IPS-18a (cell line): Measurements from ENCODE around the gene PDE6B.
"Not testable (repeated sequence)": the region's sequence is repeated elsewhere in the genome, so short reads cannot be mapped to it uniquely, and the experiment has no call there.

Source experiments
- H3K27ac ChIP-seq: one replicate; pipeline ENCODE4 v1.5.1; 2013; ENCODE audit warnings: low read length
- H3K27me3 ChIP-seq: one replicate; pipeline ENCODE4 v1.6.1; 2013; ENCODE audit warnings: mild to moderate bottlenecking, low read length; ENCODE audit not compliant: control insufficient read depth, insufficient read depth
- H3K36me3 ChIP-seq: one replicate; pipeline ENCODE4 v1.6.1; 2013; ENCODE audit warnings: low read depth, low read length; ENCODE audit not compliant: control insufficient read depth
- H3K4me1 ChIP-seq: one replicate; pipeline ENCODE4 v1.6.1; 2013; ENCODE audit warnings: low read depth, low read length; ENCODE audit not compliant: control insufficient read depth
- H3K4me3 ChIP-seq: one replicate; pipeline ENCODE4 v1.5.1; 2013; ENCODE audit warnings: low read length
- H3K9ac ChIP-seq: one replicate; pipeline ENCODE4 v1.6.1; 2013; ENCODE audit warnings: mild to moderate bottlenecking, low read length, moderate library complexity
- H3K9me3 ChIP-seq: one replicate; pipeline ENCODE4 v1.6.1; 2013; ENCODE audit warnings: low read depth, low read length; ENCODE audit not compliant: control insufficient read depth

The PDE6B gene

GRCh38 chr4:587671-588350, 37.6 kb upstream of the PDE6B start:
- H3K4me3 ChIP-seq: no peak overlapping the region
- H3K4me1 ChIP-seq: no peaks in the 10 kb centered on the region
- H3K36me3 ChIP-seq: no peaks in the 10 kb centered on the region
- H3K27ac ChIP-seq: no peak overlapping the region
- peaks cover 5% of the 10 kb centered on the region for H3K9me3 ChIP-seq
- H3K9ac ChIP-seq: no peak overlapping the region
- H3K27me3 ChIP-seq: no peaks in the 10 kb centered on the region

GRCh38 chr4:588351-588849, 37.0 kb upstream of the PDE6B start:
- Histone ChIP-seq H3K4me3 (no peak overlapping the region), H3K4me1 (no peaks in the 10 kb centered on the region), H3K27me3 (no peaks in the 10 kb centered on the region), H3K9ac (no peak overlapping the region), H3K27ac (no peak overlapping the region), H3K9me3 (peaks cover 5% of the 10 kb centered on the region), H3K36me3 (no peaks in the 10 kb centered on the region)

- no peaks in the 10 kb centered on the region for H3K9me3 ChIP-seq
- no peaks in the 10 kb centered on the region for H3K27me3 ChIP-seq
- no peaks in the 10 kb centered on the region for H3K4me1 ChIP-seq
- no peaks in the 10 kb centered on the region for H3K36me3 ChIP-seq
- no peak overlapping the region for H3K4me3 ChIP-seq
- no peak overlapping the region for H3K9ac ChIP-seq
- no peak overlapping the region for H3K27ac ChIP-seq
Observed at GRCh38 chr4:589219-589963, 36.0 kb upstream of the PDE6B start.

GRCh38 chr4:590313-590841, 35.0 kb upstream of the PDE6B start:
- no peaks in the 10 kb centered on the region for H3K36me3 ChIP-seq
- no peaks in the 10 kb centered on the region for H3K4me1 ChIP-seq
- H3K27ac ChIP-seq: no peak overlapping the region
- H3K4me3 ChIP-seq: no peak overlapping the region
- no peaks in the 10 kb centered on the region for H3K27me3 ChIP-seq
- H3K9me3 ChIP-seq: no peaks in the 10 kb centered on the region
- no peak overlapping the region for H3K9ac ChIP-seq

GRCh38 chr4:592178-592577, 33.2 kb upstream of the PDE6B start:
- not testable (repeated sequence) for H3K4me3 ChIP-seq, H3K27ac ChIP-seq, H3K9ac ChIP-seq, H3K4me1 ChIP-seq, H3K9me3 ChIP-seq, H3K36me3 ChIP-seq, H3K27me3 ChIP-seq

- no peaks in the 10 kb centered on the region for H3K4me1 ChIP-seq
- H3K36me3 ChIP-seq: no peaks in the 10 kb centered on the region
- no peak overlapping the region for H3K4me3 ChIP-seq
- H3K27ac ChIP-seq: no peak overlapping the region
- H3K9me3 ChIP-seq: no peaks in the 10 kb centered on the region
- H3K27me3 ChIP-seq: no peaks in the 10 kb centered on the region
- H3K9ac ChIP-seq: no peak overlapping the region
Observed at GRCh38 chr4:592825-593520, 32.4 kb upstream of the PDE6B start.

GRCh38 chr4:598925-599324, 26.4 kb upstream of the PDE6B start:
- H3K4me1 ChIP-seq: peaks cover 5% of the 10 kb centered on the region
- H3K27ac ChIP-seq: no peak overlapping the region
- H3K9me3 ChIP-seq: no peaks in the 10 kb centered on the region
- no peak overlapping the region for H3K4me3 ChIP-seq
- H3K9ac ChIP-seq: no peak overlapping the region
- H3K27me3 ChIP-seq: no peaks in the 10 kb centered on the region
- no peaks in the 10 kb centered on the region for H3K36me3 ChIP-seq

GRCh38 chr4:600166-600565, 25.2 kb upstream of the PDE6B start:
- H3K4me3 ChIP-seq: no peak overlapping the region
- H3K9me3 ChIP-seq: no peaks in the 10 kb centered on the region
- no peaks in the 10 kb centered on the region for H3K27me3 ChIP-seq
- peaks cover 5% of the 10 kb centered on the region for H3K4me1 ChIP-seq
- no peak overlapping the region for H3K27ac ChIP-seq
- no peaks in the 10 kb centered on the region for H3K36me3 ChIP-seq
- no peak overlapping the region for H3K9ac ChIP-seq

GRCh38 chr4:600850-601515, 24.4 kb upstream of the PDE6B start:
- Histone ChIP-seq H3K9ac (no peak overlapping the region), H3K27ac (no peak overlapping the region), H3K27me3 (no peaks in the 10 kb centered on the region), H3K4me1 (peaks cover 5% of the 10 kb centered on the region), H3K9me3 (no peaks in the 10 kb centered on the region), H3K36me3 (no peaks in the 10 kb centered on the region), H3K4me3 (no peak overlapping the region)

GRCh38 chr4:601612-602558, 23.5 kb upstream of the PDE6B start:
- Histone ChIP-seq H3K27ac (no peak overlapping the region), H3K4me3 (no peak overlapping the region), H3K9ac (no peak overlapping the region), H3K4me1 (peaks cover 5% of the 10 kb centered on the region), H3K9me3 (no peaks in the 10 kb centered on the region), H3K27me3 (no peaks in the 10 kb centered on the region), H3K36me3 (no peaks in the 10 kb centered on the region)
